Osteocyte (in vitro differentiated cells): ENCODE data around the gene PDE3A. TPM values are rescaled to one million over a fixed set of nuclear protein-coding genes. Genes with fewer than 3 reads are reported as not detected.

Experiments
- DNase-seq: peaks from one replicate; pipeline ENCODE4 v3.0.0; 2021; ENCODE audit warnings: mixed read lengths; ENCODE audit not compliant: unreplicated experiment; ENCODE audit errors: extremely low spot score
- H3K27ac Mint-ChIP-seq: one replicate; pipeline ENCODE4 v1.8.0; 2021; ENCODE audit warnings: mild to moderate bottlenecking, mixed read lengths; ENCODE audit not compliant: unreplicated experiment
- H3K27me3 Mint-ChIP-seq: one replicate; pipeline ENCODE4 v1.8.0; 2021; ENCODE audit warnings: mixed read lengths; ENCODE audit not compliant: unreplicated experiment
- H3K36me3 Mint-ChIP-seq: one replicate; pipeline ENCODE4 v1.8.0; 2021; ENCODE audit warnings: mixed read lengths; ENCODE audit not compliant: unreplicated experiment
- H3K4me1 Mint-ChIP-seq: one replicate; pipeline ENCODE4 v1.8.0; 2021; ENCODE audit warnings: mixed read lengths; ENCODE audit not compliant: unreplicated experiment
- H3K4me3 Mint-ChIP-seq: one replicate; pipeline ENCODE4 v1.8.0; 2021; ENCODE audit warnings: mild to moderate bottlenecking, moderate library complexity, mixed read lengths; ENCODE audit not compliant: unreplicated experiment
- H3K9me3 Mint-ChIP-seq: one replicate; pipeline ENCODE4 v1.8.0; 2021; ENCODE audit warnings: mixed read lengths; ENCODE audit not compliant: unreplicated experiment
- total RNA-seq: library from RNA; stranded (reverse); gene quantifications from 2 replicates; pipeline ENCODE4 v1.2.1, GENCODE V29; 2021
- TF ChIP-seq, protein P1 (sequence below): fragments of 200-600 bp; sonication (generic); IDR thresholded peaks from 2 replicates; pipeline ENCODE4 v1.5.0; 2021; ENCODE audit warnings: antibody characterized with exemption, mild to moderate bottlenecking, moderate library complexity

The PDE3A gene
- total RNA-seq, 1 donor from 2014 or later: 27.8 TPM

- no peaks in the 10 kb centered on the region for H3K9me3 Mint-ChIP-seq
- no peaks in the 10 kb centered on the region for H3K36me3 Mint-ChIP-seq
- TF ChIP-seq, protein P1, sequence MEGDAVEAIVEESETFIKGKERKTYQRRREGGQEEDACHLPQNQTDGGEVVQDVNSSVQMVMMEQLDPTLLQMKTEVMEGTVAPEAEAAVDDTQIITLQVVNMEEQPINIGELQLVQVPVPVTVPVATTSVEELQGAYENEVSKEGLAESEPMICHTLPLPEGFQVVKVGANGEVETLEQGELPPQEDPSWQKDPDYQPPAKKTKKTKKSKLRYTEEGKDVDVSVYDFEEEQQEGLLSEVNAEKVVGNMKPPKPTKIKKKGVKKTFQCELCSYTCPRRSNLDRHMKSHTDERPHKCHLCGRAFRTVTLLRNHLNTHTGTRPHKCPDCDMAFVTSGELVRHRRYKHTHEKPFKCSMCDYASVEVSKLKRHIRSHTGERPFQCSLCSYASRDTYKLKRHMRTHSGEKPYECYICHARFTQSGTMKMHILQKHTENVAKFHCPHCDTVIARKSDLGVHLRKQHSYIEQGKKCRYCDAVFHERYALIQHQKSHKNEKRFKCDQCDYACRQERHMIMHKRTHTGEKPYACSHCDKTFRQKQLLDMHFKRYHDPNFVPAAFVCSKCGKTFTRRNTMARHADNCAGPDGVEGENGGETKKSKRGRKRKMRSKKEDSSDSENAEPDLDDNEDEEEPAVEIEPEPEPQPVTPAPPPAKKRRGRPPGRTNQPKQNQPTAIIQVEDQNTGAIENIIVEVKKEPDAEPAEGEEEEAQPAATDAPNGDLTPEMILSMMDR: no peak
- H3K27me3 Mint-ChIP-seq: no peaks in the 10 kb centered on the region
- H3K4me3 Mint-ChIP-seq: peak overlapping the region; percentile 55
- DNase-seq: no peak
- H3K27ac Mint-ChIP-seq: peak overlapping the region; percentile 85
- H3K4me1 Mint-ChIP-seq: peaks cover 76% of the 10 kb centered on the region
Observed at GRCh38 chr12:20474443-20474842, 106.1 kb downstream of the PDE3A start.

DNA sequence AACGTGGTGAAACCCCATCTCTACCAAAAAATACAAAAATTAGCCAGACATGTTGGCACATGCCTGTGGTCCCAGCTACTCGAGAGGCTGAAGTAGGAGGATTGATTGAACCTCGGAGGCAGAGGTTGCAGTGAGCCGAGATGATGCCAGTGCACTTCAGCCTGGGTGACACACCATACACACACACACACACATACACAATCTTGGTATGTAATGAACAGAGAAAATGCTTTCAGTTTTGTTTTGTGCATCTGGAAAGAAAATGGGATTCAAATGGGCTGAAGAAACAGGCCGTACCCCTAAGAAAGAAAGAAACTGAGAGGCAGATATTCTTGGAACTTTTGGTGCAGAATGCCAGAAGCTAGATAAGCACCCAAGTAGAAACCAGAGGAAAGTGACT lies 107.2 kb downstream of the PDE3A start:
- DNase-seq: no peak
- Mint-ChIP-seq H3K9me3 (no peaks in the 10 kb centered on the region), H3K4me1 (peaks cover 75% of the 10 kb centered on the region)

DNA sequence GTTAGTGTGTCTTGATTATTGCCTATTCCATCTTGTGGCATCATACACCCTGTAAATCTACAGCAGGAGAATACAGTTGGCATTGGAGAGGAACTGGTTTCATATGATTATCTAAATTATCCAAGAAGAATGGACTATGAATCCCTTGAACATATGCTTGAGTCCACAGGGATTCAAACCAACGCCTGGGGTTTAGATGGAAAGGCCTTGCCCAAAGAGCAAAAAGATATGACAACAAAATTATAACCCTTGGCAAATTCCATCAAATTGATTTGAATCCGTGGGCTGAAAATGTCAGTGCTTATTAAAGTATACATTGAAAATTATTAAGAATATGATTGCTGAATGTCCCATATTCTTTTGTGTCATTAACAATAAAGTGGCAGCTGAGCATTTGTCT lies 108.2 kb downstream of the PDE3A start:
- TF ChIP-seq, protein P1: no peak
- Mint-ChIP-seq H3K9me3 (no peaks in the 10 kb centered on the region), H3K27me3 (no peaks in the 10 kb centered on the region), H3K36me3 (peaks cover 1% of the 10 kb centered on the region), H3K4me1 (peaks cover 73% of the 10 kb centered on the region), H3K27ac (peak overlapping the region; percentile 85), H3K4me3 (no peak overlapping the region)
- no peak for DNase-seq

More for the DNA sequence above, 107.2 kb downstream of the PDE3A start:
- Mint-ChIP-seq H3K36me3 (no peaks in the 10 kb centered on the region), H3K27me3 (no peaks in the 10 kb centered on the region), H3K4me3 (peak overlapping the region; percentile 54), H3K27ac (peak overlapping the region; percentile 85)
- TF ChIP-seq, protein P1: no peak

GRCh38 chr12:20477255-20477654 lies 108.9 kb downstream of the PDE3A start:
- DNase-seq: no peak
- Mint-ChIP-seq H3K36me3 (peaks cover 3% of the 10 kb centered on the region), H3K9me3 (no peaks in the 10 kb centered on the region), H3K4me1 (peaks cover 73% of the 10 kb centered on the region), H3K27ac (no peak overlapping the region), H3K27me3 (no peaks in the 10 kb centered on the region), H3K4me3 (no peak overlapping the region)
- TF ChIP-seq, protein P1: no peak

GRCh38 chr12:20477672-20478071 lies 109.3 kb downstream of the PDE3A start:
- TF ChIP-seq, protein P1: no peak
- Mint-ChIP-seq H3K4me1 (peaks cover 73% of the 10 kb centered on the region), H3K4me3 (no peak overlapping the region), H3K27me3 (no peaks in the 10 kb centered on the region), H3K27ac (no peak overlapping the region), H3K9me3 (no peaks in the 10 kb centered on the region), H3K36me3 (peaks cover 3% of the 10 kb centered on the region)
- DNase-seq: no peak
